AG10803 (cell line): ENCODE results near the gene ATP6AP1.

Experiments used
- DNase-seq: peaks from one replicate; pipeline ENCODE4 v3.0.0; 2010; ENCODE audit warnings: low read depth
- H3K4me3 ChIP-seq: 2 replicates; pipeline ENCODE4 v1.5.1; 2011; ENCODE audit warnings: mild to moderate bottlenecking, low read length, control low read depth
- TF ChIP-seq, protein P1 (sequence below): conservative IDR thresholded peaks from 2 replicates; pipeline ENCODE4 v1.5.1; 2011; ENCODE audit warnings: mild to moderate bottlenecking, low read length, control low read depth, inconsistent platforms

Gene ATP6AP1

DNA sequence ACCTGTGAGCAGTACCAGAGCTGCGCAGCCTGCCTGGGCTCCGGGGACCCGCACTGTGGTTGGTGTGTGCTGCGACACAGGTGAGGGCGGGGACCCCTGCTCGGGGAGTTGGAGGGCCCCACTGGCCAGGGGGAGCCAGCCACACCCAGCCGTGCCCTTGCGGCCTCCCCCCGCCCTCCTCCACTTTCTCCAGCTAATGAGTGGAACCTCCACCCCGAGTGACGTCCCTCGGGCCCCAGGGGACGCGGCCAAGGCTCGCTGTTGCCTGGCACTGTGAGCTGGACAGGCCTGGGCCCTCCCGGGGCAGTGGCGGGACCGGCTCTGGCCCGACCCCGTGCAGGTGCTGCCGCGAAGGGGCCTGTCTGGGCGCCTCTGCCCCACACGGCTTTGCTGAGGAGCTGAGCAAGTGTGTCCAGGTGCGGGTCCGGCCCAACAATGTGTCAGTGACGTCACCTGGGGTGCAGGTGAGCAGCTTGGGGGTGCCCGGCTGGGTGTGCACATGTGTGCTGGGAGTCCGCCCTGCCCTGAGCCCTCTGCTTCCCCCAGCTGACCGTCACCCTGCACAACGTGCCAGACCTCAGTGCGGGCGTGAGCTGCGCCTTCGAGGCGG is 35.2 kb downstream of the ATP6AP1 start:
- H3K4me3 ChIP-seq: no peak overlapping the region
- TF ChIP-seq, protein P1, sequence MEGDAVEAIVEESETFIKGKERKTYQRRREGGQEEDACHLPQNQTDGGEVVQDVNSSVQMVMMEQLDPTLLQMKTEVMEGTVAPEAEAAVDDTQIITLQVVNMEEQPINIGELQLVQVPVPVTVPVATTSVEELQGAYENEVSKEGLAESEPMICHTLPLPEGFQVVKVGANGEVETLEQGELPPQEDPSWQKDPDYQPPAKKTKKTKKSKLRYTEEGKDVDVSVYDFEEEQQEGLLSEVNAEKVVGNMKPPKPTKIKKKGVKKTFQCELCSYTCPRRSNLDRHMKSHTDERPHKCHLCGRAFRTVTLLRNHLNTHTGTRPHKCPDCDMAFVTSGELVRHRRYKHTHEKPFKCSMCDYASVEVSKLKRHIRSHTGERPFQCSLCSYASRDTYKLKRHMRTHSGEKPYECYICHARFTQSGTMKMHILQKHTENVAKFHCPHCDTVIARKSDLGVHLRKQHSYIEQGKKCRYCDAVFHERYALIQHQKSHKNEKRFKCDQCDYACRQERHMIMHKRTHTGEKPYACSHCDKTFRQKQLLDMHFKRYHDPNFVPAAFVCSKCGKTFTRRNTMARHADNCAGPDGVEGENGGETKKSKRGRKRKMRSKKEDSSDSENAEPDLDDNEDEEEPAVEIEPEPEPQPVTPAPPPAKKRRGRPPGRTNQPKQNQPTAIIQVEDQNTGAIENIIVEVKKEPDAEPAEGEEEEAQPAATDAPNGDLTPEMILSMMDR: no peak
- DNase-seq: no peak

DNA sequence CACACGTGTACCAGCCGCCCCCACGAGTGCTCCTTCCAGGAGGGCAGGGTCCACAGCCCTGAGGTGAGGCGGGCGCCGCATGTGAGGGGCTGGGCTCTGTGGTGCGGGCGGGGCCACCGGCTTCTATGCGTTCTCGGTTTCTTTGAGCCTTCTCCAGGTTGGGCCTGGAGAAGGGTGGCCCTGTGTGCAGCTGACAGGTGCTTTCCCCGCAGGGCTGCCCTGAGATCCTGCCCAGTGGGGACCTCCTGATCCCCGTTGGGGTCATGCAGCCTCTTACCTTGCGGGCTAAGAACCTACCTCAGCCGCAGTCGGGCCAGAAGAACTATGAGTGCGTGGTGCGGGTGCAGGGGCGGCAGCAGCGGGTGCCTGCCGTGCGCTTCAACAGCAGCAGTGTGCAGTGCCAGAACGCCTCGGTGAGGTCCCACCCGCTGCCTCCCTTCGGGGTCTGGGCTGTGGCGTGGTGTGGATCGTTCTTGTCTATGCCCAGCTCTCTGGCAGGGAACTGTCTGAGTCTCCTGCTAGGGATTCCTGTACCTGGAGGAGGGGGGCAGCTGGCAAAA is 36.4 kb downstream of the ATP6AP1 start:
- H3K4me3 ChIP-seq: no peak overlapping the region
- DNase-seq: no peak
- TF ChIP-seq, protein P1: no peak

DNA sequence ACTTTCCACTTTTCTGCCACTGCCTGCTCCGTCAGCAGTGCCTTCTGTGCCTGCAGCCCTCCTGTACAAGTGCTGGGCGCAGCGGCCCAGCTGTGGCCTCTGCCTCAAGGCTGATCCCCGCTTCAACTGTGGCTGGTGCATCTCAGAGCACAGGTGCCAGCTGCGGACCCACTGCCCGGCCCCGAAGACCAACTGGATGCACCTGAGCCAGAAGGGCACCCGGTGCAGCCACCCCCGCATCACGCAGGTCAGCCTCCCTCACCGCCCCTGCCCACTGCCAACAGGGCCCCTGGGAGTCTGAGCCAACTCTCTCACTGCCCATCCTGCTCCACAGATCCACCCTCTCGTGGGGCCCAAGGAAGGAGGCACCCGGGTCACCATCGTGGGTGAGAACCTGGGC is 37.1 kb downstream of the ATP6AP1 start:
- TF ChIP-seq, protein P1: no peak
- DNase-seq: no peak
- no peak overlapping the region for H3K4me3 ChIP-seq

DNA sequence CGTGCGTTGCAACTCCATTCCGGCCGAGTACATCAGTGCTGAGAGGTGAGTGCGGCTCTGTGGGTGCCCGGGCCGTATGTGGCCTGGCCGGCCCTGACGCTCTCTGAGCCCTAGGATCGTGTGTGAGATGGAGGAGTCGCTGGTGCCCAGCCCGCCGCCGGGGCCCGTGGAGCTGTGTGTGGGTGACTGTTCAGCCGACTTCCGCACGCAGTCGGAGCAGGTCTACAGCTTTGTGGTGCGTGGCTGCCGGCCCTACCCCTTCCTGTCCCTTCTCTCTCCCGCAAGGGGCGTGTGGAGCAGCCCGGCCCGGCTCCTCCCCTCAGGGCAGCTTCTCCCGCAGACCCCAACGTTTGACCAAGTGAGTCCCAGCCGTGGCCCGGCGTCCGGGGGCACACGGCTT is 37.6 kb downstream of the ATP6AP1 start:
- TF ChIP-seq, protein P1: no peak
- DNase-seq: no peak
- no peak overlapping the region for H3K4me3 ChIP-seq

DNA sequence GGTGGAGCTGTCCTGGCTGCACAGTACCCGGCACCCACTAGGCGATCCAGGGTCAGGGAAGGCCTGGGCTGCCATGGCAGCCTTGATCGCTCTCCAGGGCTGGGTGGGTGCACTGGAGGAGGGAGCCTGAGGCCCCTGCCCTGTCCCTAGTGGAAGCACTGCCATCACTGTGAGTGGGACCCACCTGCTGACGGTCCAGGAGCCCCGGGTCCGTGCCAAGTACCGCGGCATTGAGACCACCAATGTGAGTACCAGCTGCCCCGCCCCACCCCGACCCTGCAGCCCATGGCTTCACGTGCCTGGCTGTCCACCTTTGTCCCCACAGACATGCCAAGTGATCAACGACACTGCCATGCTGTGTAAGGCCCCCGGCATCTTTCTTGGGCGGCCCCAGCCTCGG is 38.4 kb downstream of the ATP6AP1 start:
- no peak overlapping the region for H3K4me3 ChIP-seq
- TF ChIP-seq, protein P1: no peak
- no peak for DNase-seq

DNA sequence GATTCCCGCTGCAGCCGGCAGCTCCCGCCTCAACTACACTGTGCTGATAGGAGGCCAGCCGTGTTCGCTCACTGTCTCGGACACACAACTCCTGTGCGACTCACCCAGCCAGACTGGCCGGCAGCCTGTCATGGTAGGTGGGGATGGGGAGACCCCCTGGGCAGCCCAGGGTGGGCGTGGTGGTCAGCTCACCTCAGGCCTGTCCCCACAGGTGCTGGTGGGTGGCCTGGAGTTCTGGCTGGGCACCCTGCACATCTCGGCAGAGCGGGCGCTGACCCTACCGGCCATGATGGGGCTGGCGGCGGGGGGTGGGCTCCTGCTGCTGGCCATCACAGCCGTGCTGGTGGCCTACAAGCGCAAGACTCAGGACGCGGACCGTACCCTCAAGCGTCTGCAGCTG is 39.1 kb downstream of the ATP6AP1 start:
- no peak overlapping the region for H3K4me3 ChIP-seq
- DNase-seq: no peak
- TF ChIP-seq, protein P1: no peak

DNA sequence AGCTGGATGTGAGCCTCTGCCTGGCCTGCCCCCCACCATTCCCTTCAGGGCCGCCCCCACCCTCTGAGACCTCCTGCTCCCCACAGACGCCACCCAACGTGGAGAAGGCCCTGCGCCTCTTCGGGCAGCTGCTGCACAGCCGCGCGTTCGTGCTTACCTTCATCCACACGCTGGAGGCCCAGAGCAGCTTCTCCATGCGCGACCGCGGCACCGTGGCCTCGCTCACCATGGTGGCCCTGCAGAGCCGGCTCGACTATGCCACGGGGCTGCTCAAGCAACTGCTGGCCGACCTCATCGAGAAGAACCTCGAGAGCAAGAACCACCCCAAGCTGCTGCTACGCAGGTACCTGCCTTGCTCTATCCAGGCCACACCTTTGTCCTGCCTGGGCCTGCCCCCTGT is 39.7 kb downstream of the ATP6AP1 start:
- TF ChIP-seq, protein P1: no peak
- no peak overlapping the region for H3K4me3 ChIP-seq
- DNase-seq: no peak
